HEK293T (cell line): ENCODE results near the gene PBRM1.

Experiments
- ELF4 ChIP-seq: fragments of 450-650 bp; IDR thresholded peaks from 2 replicates; pipeline ENCODE4 v1.6.1; 2017; ENCODE audit warnings: antibody characterized with exemption
- FOXA1 ChIP-seq: fragments of 450-650 bp; IDR thresholded peaks from 2 replicates; pipeline ENCODE4 v1.6.1; 2016; ENCODE audit warnings: mild to moderate bottlenecking
- NFRKB ChIP-seq: fragments of 450-650 bp; IDR thresholded peaks from 2 replicates; pipeline ENCODE4 v1.6.1; 2016; ENCODE audit warnings: mild to moderate bottlenecking, moderate library complexity
- SP1 ChIP-seq: fragments of 450-650 bp; IDR thresholded peaks from 2 replicates; pipeline ENCODE4 v1.6.1; 2017
- SUZ12 ChIP-seq: fragments of 450-650 bp; IDR thresholded peaks from 2 replicates; pipeline ENCODE4 v1.6.1; 2016; ENCODE audit warnings: mild to moderate bottlenecking
- TARDBP ChIP-seq: fragments of 450-650 bp; IDR thresholded peaks from 2 replicates; pipeline ENCODE4 v1.6.1; 2016
- TF ChIP-seq, protein P1 (sequence below): fragments of 450-650 bp; IDR thresholded peaks from 2 replicates; pipeline ENCODE4 v1.6.1; 2016

GRCh38 chr3:52511509-52511908, 174.2 kb downstream of the PBRM1 start:
- TF ChIP-seq SUZ12, result no peak
- no peak for TF ChIP-seq FOXA1
- TF ChIP-seq SP1, result no peak
- no peak for TF ChIP-seq TARDBP
- TF ChIP-seq, protein P1, sequence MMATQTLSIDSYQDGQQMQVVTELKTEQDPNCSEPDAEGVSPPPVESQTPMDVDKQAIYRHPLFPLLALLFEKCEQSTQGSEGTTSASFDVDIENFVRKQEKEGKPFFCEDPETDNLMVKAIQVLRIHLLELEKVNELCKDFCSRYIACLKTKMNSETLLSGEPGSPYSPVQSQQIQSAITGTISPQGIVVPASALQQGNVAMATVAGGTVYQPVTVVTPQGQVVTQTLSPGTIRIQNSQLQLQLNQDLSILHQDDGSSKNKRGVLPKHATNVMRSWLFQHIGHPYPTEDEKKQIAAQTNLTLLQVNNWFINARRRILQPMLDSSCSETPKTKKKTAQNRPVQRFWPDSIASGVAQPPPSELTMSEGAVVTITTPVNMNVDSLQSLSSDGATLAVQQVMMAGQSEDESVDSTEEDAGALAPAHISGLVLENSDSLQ, result no peak
- no peak for TF ChIP-seq ELF4
- no peak for TF ChIP-seq NFRKB
